MM.1S (cell line): ENCODE results near the gene ATP8A1.

Experiments
- DNase-seq: peaks from one replicate; pipeline ENCODE4 v3.0.0-alpha.2; 2015
- H2AFZ ChIP-seq: fragments of 300-600 bp; sonication (generic); 2 replicates; pipeline ENCODE4 v1.6.0; 2016; ENCODE audit warnings: antibody characterized with exemption, low read length
- H3F3A ChIP-seq: fragments of 300-600 bp; sonication (generic); 2 replicates; pipeline ENCODE4 v1.6.1; 2016; ENCODE audit warnings: mild to moderate bottlenecking, antibody characterized with exemption, low read length, moderate library complexity, mixed read lengths; ENCODE audit not compliant: insufficient read depth
- H3K27ac ChIP-seq: fragments of 300-600 bp; sonication (generic); 2 replicates; pipeline ENCODE4 v1.5.1; 2016; ENCODE audit warnings: mild to moderate bottlenecking, low read length
- H3K27me3 ChIP-seq: fragments of 300-600 bp; sonication (generic); replicated peaks from 2 replicates; pipeline ENCODE4 v1.6.0; 2016; ENCODE audit warnings: low read length; ENCODE audit not compliant: insufficient read depth
- H3K36me3 ChIP-seq: fragments of 300-600 bp; sonication (generic); replicated peaks from 2 replicates; pipeline ENCODE4 v1.6.1; 2016; ENCODE audit warnings: mild to moderate bottlenecking, low read length, mixed read lengths; ENCODE audit not compliant: insufficient read depth
- H3K4me1 ChIP-seq: fragments of 300-600 bp; sonication (generic); 2 replicates; pipeline ENCODE4 v1.6.1; 2016; ENCODE audit warnings: low read length, mixed read lengths
- H3K4me2 ChIP-seq: fragments of 300-600 bp; sonication (generic); 2 replicates; pipeline ENCODE4 v1.6.0; 2016; ENCODE audit warnings: low read depth, low read length
- H3K4me3 ChIP-seq: fragments of 300-600 bp; sonication (generic); 2 replicates; pipeline ENCODE4 v1.5.1; 2016; ENCODE audit warnings: low read length, mixed read lengths
- H3K79me2 ChIP-seq: fragments of 300-600 bp; sonication (generic); 2 replicates; pipeline ENCODE4 v1.6.1; 2016; ENCODE audit warnings: mixed run types, low read length, mixed read lengths
- H3K9ac ChIP-seq: fragments of 300-600 bp; sonication (generic); 2 replicates; pipeline ENCODE4 v1.6.1; 2016; ENCODE audit warnings: low read length, mixed read lengths
- H3K9me2 ChIP-seq: fragments of 300-600 bp; sonication (generic); replicated peaks from 2 replicates; pipeline ENCODE4 v1.6.1; 2016; ENCODE audit warnings: mild to moderate bottlenecking, low read length, mixed read lengths; ENCODE audit not compliant: insufficient read depth
- H3K9me3 ChIP-seq: fragments of 300-600 bp; sonication (generic); replicated peaks from 2 replicates; pipeline ENCODE4 v1.6.1; 2016; ENCODE audit warnings: mild to moderate bottlenecking, low read length, mixed read lengths; ENCODE audit not compliant: insufficient read depth
- H4K20me1 ChIP-seq: fragments of 300-600 bp; sonication (generic); 2 replicates; pipeline ENCODE4 v1.6.1; 2016; ENCODE audit warnings: mild to moderate bottlenecking, low read length, moderate library complexity, mixed read lengths; ENCODE audit not compliant: insufficient read depth
- EZH2 ChIP-seq: fragments of 300-600 bp; sonication (generic); optimal IDR thresholded peaks from 2 replicates; pipeline ENCODE3; 2017; ENCODE audit warnings: low read depth, mild to moderate bottlenecking, antibody characterized with exemption, low read length, mixed read lengths
- EZH2phosphoT487 ChIP-seq: fragments of 300-600 bp; sonication (generic); IDR thresholded peaks from 2 replicates; pipeline ENCODE4 v1.6.1; 2018; ENCODE audit warnings: antibody characterized with exemption, low read length
- TF ChIP-seq, protein P1 (sequence below): fragments of 300-600 bp; sonication (generic); IDR thresholded peaks from 2 replicates; pipeline ENCODE4 v1.5.1; 2016; ENCODE audit warnings: antibody characterized with exemption, low read length, mixed read lengths

ATP8A1 gene

DNA sequence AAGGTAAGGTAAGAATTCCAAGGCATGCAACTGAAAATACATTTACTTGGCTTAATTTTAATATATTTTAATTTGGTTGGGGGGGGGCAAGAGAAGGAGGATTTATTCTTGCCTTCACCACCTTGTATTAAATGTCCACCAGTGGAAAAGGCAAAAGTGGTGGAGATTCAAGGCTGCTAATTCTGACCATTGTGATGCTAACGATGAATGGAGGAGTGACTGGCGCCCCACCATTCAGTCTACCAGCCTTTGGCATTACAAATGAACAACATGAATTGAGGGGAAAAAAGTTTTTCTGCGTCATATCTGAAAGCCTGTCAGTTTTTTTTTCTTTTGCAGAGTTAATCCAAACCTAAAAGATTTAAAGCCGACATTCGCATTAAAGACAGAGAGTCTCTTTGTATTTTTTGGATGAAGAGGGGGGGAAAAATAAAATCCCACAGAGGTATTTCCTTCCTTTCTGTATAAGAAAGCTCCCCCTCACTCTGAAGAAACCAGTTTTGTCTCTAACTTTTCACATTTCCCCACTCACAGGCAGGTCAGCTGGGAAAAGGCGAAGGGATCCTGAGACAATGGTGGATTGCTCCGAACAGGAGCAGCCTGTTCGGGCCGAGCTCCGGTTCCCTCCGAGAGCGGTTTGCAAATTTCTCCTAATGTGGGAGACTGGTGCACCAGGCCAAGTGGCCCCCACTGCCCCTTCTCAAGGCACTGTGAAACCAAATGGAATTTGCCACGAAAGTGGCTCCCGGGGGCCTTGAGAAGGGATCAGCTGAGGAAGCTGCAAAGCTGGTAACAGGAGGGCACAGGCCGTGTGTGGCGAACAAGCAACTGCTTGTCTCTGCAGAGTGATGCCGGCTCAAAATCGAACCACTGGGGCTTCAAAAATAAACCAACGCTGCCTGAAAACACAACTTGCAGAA lies 231.5 kb downstream of the ATP8A1 start:
- no peak for DNase-seq
- Histone ChIP-seq H3K9ac (no peak overlapping the region), H2AFZ (no peak overlapping the region), H3K9me3 (no peaks in the 10 kb centered on the region), H3K79me2 (no peaks in the 10 kb centered on the region), H3K4me3 (no peak overlapping the region), H3K4me2 (no peak overlapping the region), H4K20me1 (no peaks in the 10 kb centered on the region), H3K9me2 (no peaks in the 10 kb centered on the region), H3K4me1 (no peaks in the 10 kb centered on the region), H3K27ac (no peak overlapping the region), H3F3A (no peaks in the 10 kb centered on the region), H3K27me3 (no peaks in the 10 kb centered on the region), H3K36me3 (no peaks in the 10 kb centered on the region)
- TF ChIP-seq EZH2phosphoT487: no peak
- TF ChIP-seq EZH2: no peak
- TF ChIP-seq, protein P1, sequence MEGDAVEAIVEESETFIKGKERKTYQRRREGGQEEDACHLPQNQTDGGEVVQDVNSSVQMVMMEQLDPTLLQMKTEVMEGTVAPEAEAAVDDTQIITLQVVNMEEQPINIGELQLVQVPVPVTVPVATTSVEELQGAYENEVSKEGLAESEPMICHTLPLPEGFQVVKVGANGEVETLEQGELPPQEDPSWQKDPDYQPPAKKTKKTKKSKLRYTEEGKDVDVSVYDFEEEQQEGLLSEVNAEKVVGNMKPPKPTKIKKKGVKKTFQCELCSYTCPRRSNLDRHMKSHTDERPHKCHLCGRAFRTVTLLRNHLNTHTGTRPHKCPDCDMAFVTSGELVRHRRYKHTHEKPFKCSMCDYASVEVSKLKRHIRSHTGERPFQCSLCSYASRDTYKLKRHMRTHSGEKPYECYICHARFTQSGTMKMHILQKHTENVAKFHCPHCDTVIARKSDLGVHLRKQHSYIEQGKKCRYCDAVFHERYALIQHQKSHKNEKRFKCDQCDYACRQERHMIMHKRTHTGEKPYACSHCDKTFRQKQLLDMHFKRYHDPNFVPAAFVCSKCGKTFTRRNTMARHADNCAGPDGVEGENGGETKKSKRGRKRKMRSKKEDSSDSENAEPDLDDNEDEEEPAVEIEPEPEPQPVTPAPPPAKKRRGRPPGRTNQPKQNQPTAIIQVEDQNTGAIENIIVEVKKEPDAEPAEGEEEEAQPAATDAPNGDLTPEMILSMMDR: no peak

DNA sequence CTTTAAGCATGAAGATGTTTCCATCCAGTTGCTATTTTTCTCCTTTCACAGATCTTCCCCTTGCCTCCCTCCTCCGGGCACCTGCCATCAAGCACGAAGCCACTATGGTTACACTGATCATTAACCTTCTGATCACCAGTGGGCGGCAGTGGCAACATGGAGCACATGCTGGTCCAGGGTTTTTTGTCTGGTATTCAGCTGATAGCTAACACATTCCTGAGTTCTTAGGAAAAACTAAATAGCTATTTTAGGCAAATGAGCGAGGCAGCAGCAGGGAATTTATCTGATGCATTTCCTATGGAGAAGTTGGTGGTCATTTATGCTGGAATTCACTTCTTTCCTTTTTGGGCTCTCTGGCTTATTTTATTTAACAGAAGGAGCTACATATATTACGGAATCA lies 236.8 kb downstream of the ATP8A1 start:
- Histone ChIP-seq H3K9ac (no peak overlapping the region), H3K36me3 (0 out of 2 replicates have a peak, but pooled peaks cover 3% of the 10 kb centered on the region), H4K20me1 (no peaks in the 10 kb centered on the region), H3K79me2 (no peaks in the 10 kb centered on the region), H3K9me2 (no peaks in the 10 kb centered on the region), H3K4me3 (no peak overlapping the region), H3K9me3 (no peaks in the 10 kb centered on the region), H3F3A (no peaks in the 10 kb centered on the region), H3K27ac (no peak overlapping the region), H3K27me3 (no peaks in the 10 kb centered on the region), H3K4me1 (no peaks in the 10 kb centered on the region), H3K4me2 (no peak overlapping the region), H2AFZ (no peak overlapping the region)
- TF ChIP-seq EZH2 (no peak), EZH2phosphoT487 (no peak)
- TF ChIP-seq, protein P1: no peak
- no peak for DNase-seq

DNA sequence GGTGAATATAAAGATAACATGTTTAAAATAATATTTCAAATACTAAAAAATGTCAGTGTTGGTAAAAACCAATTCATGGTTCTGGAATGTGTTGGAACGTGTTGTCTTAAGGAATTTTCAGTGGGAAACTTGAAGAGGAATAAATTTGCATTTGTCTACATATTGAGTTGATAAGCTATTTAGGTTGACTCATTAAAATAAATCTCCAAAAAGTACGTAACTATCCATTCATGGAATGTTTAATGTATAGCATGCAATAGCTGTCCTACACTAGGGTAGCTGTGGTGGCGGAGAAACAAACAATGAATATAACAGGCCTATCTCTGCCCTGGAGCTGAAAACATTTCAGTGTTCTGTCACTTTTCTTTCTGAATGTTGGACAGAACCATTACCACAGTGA lies 239.4 kb downstream of the ATP8A1 start:
- no peaks in the 10 kb centered on the region for H3K9me2 ChIP-seq

More for the DNA sequence above, 239.4 kb downstream of the ATP8A1 start:
- Histone ChIP-seq H3K27ac (no peak overlapping the region), H3K27me3 (no peaks in the 10 kb centered on the region), H3K4me3 (no peak overlapping the region), H3K79me2 (no peaks in the 10 kb centered on the region), H3K9ac (no peak overlapping the region), H3K4me2 (no peak overlapping the region), H3K36me3 (0 out of 2 replicates have a peak, but pooled peaks cover 3% of the 10 kb centered on the region), H3F3A (no peaks in the 10 kb centered on the region), H4K20me1 (no peaks in the 10 kb centered on the region), H3K4me1 (no peaks in the 10 kb centered on the region), H2AFZ (no peak overlapping the region), H3K9me3 (no peaks in the 10 kb centered on the region)
- TF ChIP-seq, protein P1: no peak
- TF ChIP-seq EZH2 (no peak), EZH2phosphoT487 (no peak)
- no peak for DNase-seq
